Ureter (tissue), 1 donor: ENCODE results near the gene DOCK1. TPM values are rescaled to one million over a fixed set of nuclear protein-coding genes. Genes with fewer than 3 reads are reported as not detected.

Experiments used
- DNase-seq: peaks from one replicate; pipeline ENCODE4 v3.0.0-alpha.2; 2020; ENCODE audit warnings: low spot score
- total RNA-seq: library from RNA; stranded (reverse); gene quantifications from one replicate; pipeline ENCODE4 v1.2.4, GENCODE V29; 2023
- donor health status: DM: yes; HTN: yes; CAD: no.

Gene DOCK1
- total RNA-seq, 1 donor from 2014 or later: 97.7 TPM

DNA sequence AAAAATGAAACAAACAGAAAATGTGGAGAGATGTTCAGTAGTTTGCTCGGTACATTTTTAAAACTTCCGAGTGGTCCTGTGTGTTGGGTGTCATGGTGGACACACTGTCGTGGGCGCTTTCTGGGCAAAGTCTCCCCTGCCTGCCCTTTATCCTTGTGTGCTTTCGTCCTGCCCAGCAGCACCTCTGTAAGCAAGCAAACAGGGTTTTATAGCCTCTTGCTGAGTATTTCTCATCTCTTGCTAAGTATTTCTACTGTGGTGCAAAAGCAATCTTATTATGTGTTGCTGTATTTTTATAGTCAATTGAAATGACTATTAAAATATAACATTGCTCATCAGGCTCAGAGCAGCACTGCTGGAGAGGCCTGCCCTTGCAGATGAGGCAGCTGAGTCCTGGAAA, 48.7 kb downstream of the DOCK1 start:
- DNase-seq: no peak

DNA sequence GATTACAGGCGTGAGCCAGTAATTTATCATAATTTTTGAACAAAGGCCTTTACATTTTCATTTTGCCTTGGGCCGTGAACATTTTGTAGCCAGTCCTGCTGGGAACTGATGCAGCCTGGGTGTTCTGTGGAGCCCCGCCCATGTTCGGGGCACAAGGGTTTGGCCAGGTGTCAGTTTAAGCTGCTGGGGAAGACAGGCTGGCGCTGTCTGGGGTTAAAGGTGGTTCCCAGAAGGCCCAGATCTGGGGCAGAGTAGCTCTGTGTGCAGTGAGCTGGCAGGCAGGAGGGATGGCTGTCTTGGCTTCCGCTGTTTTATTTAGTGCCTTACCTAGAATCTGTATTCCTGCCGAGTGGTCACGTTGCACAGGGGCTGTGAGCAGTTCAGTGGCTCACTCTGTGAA, 50.2 kb downstream of the DOCK1 start:
- DNase-seq: no peak

DNA sequence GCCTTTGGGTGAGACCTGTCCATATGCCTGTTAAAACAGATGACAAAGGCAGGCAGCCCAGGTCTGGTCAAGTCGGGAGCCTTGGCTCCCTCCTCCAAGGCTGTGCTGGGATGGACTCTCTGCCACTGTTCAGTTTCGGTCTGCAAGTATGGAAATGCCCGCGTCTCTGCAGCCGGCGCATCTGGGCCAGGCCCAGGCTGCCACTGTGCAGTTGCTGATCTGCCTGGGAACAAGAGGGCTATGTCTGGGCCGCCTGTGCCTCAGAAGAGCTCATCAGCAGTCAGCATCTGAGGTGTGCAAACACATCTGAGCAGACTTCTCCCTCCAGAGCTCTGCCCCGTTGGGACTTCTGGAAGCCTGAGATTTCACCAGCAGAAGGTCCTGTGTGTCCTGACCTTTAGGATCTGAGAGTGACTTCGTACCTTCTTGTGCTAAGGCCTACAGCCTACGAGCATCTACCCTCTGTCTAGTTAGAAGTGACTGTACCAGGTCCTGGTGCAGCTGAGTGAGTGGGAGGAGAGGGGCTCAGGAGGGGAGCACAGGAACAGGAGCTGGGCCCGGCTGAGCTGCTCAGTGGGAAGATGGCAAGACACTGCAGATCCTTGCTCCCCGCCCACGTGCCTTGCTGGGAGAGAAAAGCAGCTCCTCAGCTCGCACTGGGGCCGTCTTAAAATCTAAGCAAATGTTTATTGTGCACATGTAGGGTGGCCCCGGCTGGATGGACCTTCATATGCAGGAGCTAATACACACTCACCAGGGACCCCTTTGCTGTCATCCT, 50.9 kb downstream of the DOCK1 start:
- no peak for DNase-seq

DNA sequence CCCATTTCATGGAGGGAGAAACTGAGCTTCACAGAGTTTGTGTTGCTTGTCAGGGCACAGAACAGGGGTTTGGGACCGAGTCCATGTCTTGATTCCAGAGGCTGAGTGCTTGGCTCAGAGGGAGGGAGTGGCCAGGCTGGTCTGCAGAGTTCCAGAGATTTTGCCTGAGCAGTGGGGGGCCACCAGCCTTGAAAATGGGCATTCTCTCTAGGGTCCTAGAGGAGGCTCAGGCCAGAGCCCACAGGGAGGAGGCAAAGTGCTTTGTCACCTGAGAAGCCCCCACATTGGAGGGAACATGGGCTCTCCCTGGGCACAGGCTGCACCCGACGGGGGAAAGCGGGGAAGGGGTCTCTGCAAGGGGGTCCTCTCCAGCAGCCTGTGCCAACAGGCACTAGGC, 51.5 kb downstream of the DOCK1 start:
- no peak for DNase-seq

DNA sequence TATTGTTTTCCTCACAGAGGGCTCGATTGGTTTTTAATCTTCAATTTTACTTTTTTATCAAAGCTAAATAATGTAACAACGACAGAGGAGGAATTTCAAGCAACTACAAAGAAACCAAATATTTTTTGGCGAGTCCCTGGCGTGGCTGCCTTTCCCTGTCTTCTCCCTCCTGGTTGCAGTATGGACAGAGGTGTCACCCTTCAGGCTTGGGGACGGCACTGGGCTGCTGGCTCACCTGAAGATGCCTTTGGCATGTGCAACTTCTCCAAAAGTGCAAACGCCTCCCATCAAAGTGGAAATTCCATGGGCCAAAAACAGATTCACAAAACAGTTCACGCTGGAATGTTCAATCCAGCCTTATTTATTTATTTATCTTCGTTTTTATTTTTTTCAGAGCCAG, 51.9 kb downstream of the DOCK1 start:
- DNase-seq: no peak

DNA sequence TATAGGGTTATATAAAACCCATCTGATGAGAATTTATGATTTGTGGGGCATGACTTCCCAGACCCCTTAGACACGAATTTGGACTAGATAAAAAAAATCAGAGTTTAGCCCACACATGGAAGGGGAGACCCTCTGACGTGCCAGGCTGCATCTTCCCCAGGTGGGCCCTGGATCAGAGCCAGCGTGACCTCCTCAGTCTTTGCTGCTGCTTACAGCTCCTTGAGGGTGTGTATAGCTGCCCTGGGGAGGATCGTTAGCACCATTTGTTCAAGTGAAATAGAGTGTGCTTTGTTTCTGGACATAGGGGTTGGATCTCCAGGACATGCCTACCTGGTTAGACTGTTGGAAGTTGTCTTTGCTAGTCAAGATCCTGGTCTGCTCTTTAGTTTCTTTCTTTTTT, 54.2 kb downstream of the DOCK1 start:
- DNase-seq: no peak

DNA sequence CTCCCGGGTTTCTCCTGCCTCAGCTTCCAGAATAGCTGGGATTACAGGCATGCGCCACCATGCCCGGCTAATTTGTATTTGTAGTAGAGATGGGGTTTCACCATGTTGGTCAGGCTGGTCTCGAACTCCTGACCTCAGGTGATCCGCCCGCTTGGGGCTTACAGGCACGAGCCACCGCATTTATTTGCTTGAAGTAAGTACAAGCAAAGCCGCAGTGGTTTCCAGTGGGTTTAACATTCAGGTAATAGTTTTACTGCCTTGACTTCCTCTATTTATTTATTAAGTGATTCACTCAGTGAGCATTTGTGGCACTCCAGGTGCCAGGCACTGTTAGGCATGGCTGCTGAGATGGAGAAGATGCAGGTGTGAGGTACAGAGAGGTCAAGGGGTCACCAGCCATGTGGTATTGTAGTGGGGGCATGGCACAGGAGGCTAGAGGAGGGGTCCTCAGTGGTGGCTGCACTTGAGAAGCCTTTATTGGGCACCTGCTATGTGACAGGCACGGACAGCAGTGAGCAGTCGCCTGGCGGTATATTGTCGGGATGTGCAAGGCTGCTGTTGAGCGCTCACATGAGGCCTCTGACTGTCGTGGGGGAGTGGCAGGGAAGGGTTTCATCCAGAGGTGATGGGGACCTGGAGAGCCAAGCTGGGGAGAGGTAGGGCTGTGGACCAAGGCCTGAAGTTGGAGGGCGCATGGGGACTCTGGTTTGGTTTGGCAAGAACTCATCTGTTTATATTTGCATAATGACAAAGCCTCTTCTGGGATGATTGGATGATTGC, 54.9 kb downstream of the DOCK1 start:
- DNase-seq: no peak

DNA sequence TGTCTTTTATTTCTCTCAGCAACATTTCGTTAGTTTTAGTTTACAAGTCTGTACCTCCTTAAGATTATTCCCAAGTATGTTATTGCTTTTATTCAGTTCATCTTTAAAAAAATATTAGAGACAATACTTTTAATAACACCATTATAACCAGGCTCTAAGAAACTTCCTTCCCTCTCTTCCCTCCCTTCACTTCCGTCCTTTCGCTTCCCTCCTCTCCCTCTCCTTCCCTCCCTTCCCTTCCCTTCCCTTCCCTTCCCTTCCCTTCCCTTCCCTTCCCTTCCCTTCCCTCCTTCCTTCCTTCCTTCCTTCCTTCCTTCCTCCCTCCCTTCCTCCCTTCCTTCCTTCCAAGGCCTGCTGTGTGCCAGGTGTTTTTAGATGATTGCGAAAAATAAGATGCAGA, 58.1 kb downstream of the DOCK1 start:
- DNase-seq: no peak

DNA sequence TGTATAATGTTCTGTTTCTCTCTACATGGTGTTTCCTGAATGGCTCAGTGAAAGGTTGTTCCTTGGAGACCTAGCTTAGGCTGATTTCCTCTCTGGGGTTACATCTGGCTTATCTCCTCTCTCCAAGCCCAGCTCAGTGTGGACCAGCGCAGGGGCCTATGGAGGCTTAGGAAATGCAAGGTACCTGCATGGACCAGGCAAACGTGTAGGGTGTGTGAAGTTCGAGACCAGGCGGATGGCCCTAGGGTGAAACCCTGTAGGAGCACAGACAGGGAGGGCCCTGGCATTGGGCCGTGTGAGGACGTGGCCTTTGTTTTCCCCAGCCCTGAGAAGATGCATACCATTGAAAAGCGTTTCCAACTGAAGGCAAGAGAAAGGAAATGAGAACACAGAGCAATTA, 59.0 kb downstream of the DOCK1 start:
- no peak for DNase-seq

DNA sequence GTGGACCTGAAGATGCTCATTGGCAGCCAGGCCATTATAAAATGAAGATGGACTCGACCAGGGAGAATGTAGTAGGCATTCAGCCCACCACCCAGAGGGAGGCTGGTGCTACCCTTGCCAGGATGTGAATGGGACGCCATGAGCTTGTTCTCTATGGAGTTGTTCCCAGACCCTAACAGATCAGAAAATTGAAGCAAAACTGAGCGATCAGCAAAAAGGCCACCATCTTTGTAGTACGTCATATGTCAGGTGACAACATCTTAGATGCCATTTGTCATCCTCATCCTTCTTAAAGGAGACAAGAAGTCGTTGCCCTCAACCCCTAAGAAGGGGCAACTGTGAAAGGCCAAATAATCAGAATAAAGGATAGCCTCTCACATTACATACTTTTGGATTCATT, 61.7 kb downstream of the DOCK1 start:
- DNase-seq: no peak

DNA sequence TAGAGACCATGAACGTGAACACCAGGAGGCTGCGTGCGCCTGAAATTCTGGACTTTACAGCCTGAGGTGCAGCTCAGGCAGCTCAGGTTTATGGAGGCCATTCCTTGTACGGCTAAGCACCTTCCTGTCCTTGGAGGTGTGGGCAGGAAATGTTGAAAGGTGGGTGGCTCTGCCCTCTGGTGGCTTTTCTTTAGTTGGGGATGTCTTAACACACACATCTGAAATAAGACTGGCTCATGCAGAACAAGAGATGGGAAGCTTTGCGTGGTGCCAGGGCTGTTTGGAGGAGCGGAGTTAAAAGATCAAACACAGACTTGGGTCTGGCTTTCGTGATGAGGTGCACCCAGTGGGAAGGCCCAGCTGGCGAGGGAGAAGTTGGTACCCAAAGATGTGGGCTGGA, 64.1 kb downstream of the DOCK1 start:
- no peak for DNase-seq

DNA sequence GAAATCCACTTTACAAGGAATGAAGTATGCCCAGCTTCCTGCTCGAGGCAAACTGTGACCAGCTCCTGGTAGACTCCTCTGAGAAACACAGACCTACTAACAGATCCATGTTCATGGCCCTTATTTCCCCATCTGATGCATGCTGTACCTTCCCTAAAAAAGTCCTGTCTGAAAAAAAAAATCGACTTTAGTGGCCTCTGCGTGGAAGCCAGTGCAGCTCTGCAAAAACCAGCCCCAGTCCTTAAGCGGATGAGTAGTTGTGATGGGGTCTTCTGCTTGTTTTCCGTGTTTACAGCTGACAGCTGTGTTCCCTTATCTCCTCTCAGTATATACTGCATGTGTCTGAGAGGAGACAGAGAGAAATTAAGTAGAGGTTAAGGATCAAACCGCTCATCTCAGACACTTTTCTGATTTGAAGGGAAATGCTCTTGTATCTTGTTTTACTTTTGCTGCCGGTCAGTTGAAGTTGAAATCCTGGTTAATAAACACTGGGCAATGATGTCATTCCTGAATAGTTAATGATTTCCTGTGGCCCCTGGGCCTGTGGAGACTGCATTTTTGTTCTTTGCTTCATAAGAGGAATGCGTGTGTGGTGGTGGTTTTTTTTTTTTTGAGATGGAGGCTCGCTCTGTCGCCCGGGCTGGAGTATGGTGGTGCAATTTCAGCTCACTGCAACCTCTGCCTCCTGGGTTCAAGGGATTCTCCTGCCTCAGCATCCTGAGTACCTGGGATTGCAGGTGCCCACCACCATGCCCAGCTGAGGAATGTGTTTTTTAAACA, 67.6 kb downstream of the DOCK1 start:
- no peak for DNase-seq

DNA sequence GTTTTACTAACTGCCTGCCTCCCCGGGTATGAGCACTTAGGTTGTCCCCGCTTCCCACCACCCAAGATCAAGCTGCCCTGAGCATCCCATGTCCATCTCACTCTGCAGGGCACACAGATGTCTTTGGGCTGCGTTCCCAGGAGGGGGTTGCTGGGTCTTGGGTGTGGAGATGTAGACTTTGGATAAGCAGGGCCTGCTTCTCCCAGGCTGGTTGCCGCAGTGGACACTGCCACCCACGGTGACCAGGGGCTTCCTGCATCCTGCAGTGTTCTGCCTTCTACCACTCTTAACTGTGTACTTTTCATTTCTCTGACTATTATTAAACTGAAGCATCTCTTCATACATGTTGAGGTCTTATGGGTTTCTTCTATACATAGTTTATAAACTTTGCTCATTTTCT, 70.0 kb downstream of the DOCK1 start:
- no peak for DNase-seq

DNA sequence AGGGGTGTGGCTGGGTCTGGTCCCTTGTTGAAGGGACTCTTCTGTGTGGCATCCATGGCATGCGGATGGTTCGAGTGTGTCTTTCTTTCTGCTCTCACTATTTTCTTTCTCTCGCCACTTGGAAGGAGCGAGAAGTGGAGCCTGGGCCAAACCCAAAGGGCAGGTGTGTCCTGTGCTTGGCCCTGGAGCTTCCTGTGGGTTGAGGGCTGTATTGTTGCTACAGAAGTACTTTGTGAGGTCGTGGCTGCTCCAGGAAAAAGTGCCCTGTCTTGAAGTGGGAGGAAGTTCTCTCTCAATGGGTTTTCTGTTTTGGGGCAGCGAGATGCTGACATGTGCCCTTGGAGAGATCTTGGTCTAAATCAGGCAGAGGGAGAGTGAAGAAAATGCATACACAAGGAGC, 72.0 kb downstream of the DOCK1 start:
- DNase-seq: no peak

DNA sequence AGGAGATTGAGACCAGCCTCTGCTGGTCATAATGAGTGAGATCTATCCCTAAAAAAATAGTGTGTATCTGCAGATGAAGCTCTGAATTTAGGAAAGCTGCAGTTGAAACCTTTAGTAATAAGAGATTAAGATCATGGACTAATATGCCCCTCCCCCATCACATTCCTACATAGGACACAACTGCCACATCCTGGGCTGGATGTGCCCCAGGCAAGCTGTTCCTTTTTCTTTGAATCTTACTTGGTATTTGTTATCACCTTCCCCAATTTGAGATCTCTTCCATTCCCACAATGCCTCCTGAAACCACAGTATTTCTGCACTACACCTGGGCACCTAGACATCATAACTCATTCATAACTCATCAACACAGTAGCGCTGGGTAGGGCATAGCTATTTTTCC, 74.1 kb downstream of the DOCK1 start:
- no peak for DNase-seq

DNA sequence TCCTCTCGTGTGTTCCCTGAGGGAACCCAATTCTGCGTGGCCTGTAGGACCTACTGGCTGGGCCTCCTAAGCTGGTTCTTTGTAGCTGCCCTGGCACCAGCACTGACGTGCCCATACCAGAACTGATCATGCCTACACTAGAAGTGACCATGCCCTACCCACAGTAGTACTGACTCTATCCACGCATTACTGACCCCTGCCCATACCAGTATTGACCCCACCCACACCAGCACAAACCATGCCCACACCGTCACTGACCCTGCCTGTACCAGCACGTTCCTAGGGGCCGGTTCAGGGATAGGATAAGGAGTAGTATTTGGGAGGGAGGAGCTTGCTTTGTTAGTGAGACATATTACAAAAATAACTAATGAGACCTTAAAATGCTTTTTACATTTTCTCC, 88.0 kb downstream of the DOCK1 start:
- DNase-seq: no peak

DNA sequence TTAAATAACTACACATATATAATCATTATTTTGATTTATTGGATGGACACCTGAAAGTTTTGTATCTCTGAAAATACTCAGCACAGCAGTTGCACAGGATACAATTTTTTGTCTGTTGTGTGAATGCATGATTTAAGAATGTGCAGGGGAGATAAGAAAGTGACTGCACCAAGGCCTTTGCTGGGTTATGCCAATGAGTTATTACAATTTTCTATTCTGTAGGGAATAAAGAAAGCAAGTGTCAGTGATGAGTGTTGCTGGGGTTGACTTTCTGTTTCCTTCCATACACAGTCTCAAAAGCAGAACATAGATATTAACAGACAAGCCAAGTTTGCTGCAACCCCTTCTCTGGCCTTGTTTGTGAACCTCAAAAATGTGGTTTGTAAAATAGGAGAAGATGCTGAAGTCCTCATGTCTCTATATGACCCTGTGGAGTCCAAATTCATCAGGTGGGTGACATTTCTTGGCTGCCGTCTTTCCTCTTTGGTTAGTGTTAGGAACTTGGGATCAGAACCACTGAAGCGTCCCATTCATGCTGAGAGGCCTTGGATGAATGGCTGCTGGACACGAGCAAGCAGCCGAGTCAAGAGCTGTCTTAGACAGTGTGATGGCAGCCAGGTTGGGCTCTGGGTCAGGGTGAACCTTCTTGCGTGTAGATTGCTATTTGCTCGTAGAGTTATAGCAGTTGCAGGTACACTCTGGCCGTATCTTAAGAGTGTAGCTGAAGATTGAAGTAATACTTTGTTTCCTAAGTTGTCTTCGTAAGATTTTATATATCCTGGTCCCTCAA, 92.8 kb downstream of the DOCK1 start:
- DNase-seq: no peak

DNA sequence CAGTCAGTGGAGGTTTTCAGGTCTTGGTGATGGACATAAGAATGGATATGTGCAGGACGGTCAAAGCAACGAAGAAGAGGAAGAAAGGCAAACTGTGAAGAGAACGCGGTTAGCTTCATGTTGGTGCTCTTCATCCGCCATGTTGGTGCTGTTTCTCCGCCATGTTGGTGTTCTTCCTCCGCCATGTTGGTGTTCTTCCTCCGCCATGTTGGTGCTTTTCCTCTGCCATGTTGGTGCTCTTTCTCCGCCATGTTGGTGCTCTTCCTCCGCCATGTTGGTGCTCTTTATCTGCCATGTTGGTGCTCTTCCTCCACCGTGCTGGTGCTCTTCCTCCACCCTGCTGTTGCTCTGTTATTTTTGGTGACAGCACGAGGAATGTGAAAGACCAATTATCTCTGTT, 95.4 kb downstream of the DOCK1 start:
- no peak for DNase-seq

DNA sequence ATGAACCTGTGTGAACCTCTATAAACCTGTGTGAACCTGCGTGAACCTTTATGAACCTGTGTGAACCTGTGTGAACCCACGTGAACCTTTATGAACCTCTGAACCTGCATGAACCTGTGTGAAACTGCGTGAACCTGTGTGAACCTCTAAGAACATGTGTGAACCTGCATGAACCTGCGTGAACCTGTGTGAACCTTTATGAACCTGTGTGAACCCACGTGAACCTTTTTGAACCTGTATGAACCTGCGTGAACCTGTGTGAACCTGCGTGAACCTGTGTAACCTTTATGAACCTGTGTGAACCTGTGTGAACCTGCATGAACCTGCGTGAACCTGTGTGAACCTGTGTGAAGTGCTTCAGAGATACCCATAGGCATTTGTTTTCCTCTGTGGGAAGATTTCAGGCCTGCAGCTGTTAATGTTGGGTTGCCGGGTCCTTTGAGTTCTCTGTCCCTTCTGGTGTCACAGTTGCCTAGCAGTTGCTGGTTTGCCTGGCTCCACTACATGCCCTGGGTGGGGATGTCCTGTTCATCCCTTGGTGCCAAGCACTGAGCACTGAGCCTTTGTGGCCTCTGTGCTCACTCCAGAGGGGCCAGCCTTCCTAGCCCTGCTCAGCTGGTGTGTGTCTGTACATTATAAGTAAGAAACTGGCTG, 97.9 kb downstream of the DOCK1 start:
- no peak for DNase-seq

DNA sequence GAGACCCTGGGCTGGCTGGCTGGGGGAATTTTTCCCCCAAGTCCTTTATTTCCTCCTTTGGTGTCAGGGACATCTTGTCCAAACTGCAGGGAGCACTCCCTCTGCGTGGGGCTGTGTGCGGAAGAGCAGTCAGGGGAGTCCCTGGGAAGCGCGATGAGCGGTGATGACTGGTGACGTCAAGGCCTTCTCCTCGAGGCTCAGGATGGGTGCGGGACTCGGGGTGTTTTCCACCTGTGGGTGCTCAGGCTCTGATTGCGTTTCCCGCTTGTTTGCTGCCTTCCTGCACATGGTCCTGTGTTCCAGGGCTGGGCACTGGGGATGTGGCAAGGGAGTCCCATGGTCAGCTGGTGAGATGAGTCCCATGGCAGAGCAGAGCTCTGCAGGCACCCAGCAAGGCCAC, 101.2 kb downstream of the DOCK1 start:
- DNase-seq: no peak

DNA sequence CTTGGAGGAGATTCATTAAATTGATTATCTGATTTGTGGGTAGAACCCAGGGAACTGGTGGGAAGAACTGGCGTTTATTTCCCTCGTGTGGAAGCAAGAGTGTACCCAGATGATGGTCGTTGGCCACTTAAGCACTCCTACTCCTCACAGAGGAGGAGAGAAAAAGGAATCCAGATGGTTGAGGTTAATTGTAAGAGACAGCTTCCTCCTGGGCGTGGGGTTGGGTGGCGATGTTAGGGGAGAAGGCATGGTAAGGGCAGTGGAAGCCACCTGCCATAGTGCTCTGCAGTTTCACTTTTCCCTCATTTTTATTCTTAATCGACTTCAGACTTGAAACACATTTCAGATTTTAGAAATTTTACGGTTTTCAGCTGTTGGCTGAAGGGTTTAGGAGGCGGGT, 104.1 kb downstream of the DOCK1 start:
- DNase-seq: no peak
